ENCODE results near the gene RRAGD. TPM values are rescaled to one million over a fixed set of nuclear protein-coding genes. Genes with fewer than 3 reads are reported as not detected.

Gene RRAGD
- total RNA-seq, 1 donor from 2014 or later: 4.5 TPM

GRCh38 chr6:89350281-89350966 lies 61.6 kb downstream of the RRAGD start:
- intact Hi-C loops (cut with micrococcal nuclease): loop anchor here (1.0 to 10.0 kb wide), 6 partner anchors 22 to 1237 kb away; partner anchors contain the start of genes CASP8AP2, MAP3K7 and PM20D2

- intact Hi-C loops (cut with micrococcal nuclease): no loop called here
Measured at GRCh38 chr6:89348372-89348771, 63.7 kb downstream of the RRAGD start.

GRCh38 chr6:89347825-89348224 lies 64.2 kb downstream of the RRAGD start:
- intact Hi-C loops (cut with micrococcal nuclease): no loop called here

- intact Hi-C loops (cut with micrococcal nuclease): no loop called here
Measured at GRCh38 chr6:89346433-89346832, 65.6 kb downstream of the RRAGD start.

GRCh38 chr6:89339565-89339964 lies 72.5 kb downstream of the RRAGD start:
- intact Hi-C loops (cut with micrococcal nuclease): no loop called here

GRCh38 chr6:89335164-89335563 lies 76.9 kb downstream of the RRAGD start:
- intact Hi-C loops (cut with micrococcal nuclease): no loop called here

- intact Hi-C loops (cut with micrococcal nuclease): no loop called here
Measured at GRCh38 chr6:89330910-89331309, 81.2 kb downstream of the RRAGD start.

- intact Hi-C loops (cut with micrococcal nuclease): no loop called here
Measured at GRCh38 chr6:89328976-89329375, 83.1 kb downstream of the RRAGD start.

GRCh38 chr6:89324304-89324703 lies 87.8 kb downstream of the RRAGD start:
- intact Hi-C loops (cut with micrococcal nuclease): no loop called here

- intact Hi-C loops (cut with micrococcal nuclease): no loop called here
Measured at GRCh38 chr6:89323511-89323971, 88.5 kb downstream of the RRAGD start.

GRCh38 chr6:89321131-89321970 lies 90.7 kb downstream of the RRAGD start:
- intact Hi-C loops (cut with micrococcal nuclease): no loop called here

- intact Hi-C loops (cut with micrococcal nuclease): no loop called here
Measured at GRCh38 chr6:89320012-89320559, 92.0 kb downstream of the RRAGD start.

GRCh38 chr6:89317067-89317466 lies 95.0 kb downstream of the RRAGD start:
- intact Hi-C loops (cut with micrococcal nuclease): no loop called here

GRCh38 chr6:89315249-89315885 lies 96.7 kb downstream of the RRAGD start, which contains the start of gene GABRR2:
Gene GABRR2 (minus strand): TSS chr6:89315299. CDS start chr6:89315165, 134 bp downstream.
- intact Hi-C loops (cut with micrococcal nuclease): no loop called here

- intact Hi-C loops (cut with micrococcal nuclease): no loop called here
Measured at GRCh38 chr6:89314692-89315091, 97.4 kb downstream of the RRAGD start.

Other genes starting within 250 kb of the RRAGD start
- not detected in 2 replicates for gene GABRR1, start 194.9 kb downstream of the RRAGD start, total RNA-seq
- 0.73 and 1.2 TPM in 2 replicates for gene GABRR2, start 97.0 kb downstream of the RRAGD start, total RNA-seq
- 33.6 and 33.9 TPM in 2 replicates for gene UBE2J1, start 59.6 kb downstream of the RRAGD start, total RNA-seq
- 0.93 and 1.3 TPM in 2 replicates for gene ANKRD6, start 20.9 kb upstream of the RRAGD start, total RNA-seq
- gene LYRM2, start 226.5 kb upstream of the RRAGD start, total RNA-seq: 30.5 and 31.0 TPM in 2 replicates

All from T-helper 2 cell treated with Interferon-gamma antibody and Interleukin-4, amounts not matched to agents 100 ng/mL and 5 ng/mL, for 36 hours (primary cell).